ENCODE data around the gene TYMP. TPM values are rescaled to one million over a fixed set of nuclear protein-coding genes. Genes with fewer than 3 reads are reported as not detected.
A peak's percentile ranks its signal among the peaks of the same experiment; 100 is the strongest.

TYMP gene
- total and polyA plus RNA-seq, 2 donors (not counting 1 experiment from before 2014, with no cell fraction given) = 43.6 to 45.1 TPM

DNA sequence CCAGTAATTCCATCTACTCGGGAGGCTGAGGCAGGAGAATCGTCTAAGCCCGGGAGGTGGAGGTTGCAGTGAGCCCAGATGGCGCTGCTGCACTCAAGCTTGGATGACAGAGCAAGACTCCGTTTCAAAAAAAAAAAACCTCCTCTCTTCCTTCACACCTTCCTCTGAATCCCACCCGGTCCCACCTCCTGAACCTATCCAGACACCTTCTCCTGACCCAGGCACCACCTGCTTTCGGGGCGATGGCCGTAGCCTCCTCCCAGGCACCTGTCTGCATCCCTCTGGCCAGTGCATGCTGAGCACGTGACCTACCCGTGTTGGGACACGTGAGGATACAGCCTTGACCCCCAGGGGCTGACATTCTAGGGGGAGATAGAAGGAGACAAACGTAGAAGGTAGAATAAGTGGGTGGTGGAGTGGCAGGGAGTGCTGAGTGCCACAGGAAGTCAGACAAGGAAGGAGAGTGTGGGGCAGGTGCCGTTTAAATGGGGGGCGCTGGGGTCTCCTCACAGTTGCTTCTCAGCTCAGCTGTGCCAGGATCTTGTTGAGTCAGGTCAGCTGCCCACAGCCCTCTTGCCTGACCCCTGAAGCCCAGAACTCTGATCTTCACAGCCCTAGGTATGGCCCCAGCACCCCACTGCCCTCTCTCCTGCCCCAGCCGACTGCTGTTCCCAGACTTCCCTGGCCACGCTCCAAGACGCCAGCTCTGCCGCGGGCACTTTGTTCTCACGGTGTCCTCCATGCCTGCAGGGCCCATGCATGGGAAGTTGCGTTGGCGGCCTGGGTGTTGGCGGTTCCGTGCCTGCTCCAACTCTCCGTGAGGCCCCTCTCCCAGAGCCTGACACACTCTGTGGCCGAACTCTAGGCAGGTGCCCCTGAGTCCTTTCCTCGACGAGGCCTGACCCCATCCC, 44.3 kb downstream of the TYMP start:
- H3K9ac ChIP-seq (ENCODE audit: low read length) = no peak overlapping the region
- no peaks in the 10 kb centered on the region for H3K36me3 ChIP-seq (replicated peaks in 1 of 2; ENCODE audit: control extremely low read depth in 1 of 2, control insufficient read depth in 1 of 2, extremely low read depth in 1 of 2, insufficient read depth in 2 of 2, low read length in 1 of 2)
- DNase-seq (no peak), ATAC-seq (ENCODE audit: low read depth) (no peak)
- Mint-ChIP-seq H3K27me3 (no peaks in the 10 kb centered on the region), H3K27ac (peak overlapping the region; percentile 26), H3K4me3 (no peak overlapping the region), H3K4me1 (peaks cover 19% of the 10 kb centered on the region), H3K9me3 (ENCODE audit: insufficient read depth) (no peaks in the 10 kb centered on the region)
- H2AFZ ChIP-seq (ENCODE audit: insufficient read depth, low read depth, low read length, poor library complexity, severe bottlenecking) = no peak overlapping the region
- H3K4me3 ChIP-seq (ENCODE audit: control extremely low read depth in 1 of 5, extremely low read depth in 1 of 5, insufficient read depth in 1 of 5, low read depth in 2 of 5, low read length in 4 of 5) = no peak overlapping the region
- peaks cover 5% of the 10 kb centered on the region for H4K20me1 ChIP-seq (ENCODE audit: control insufficient read depth, insufficient read depth, low read length, poor library complexity, severe bottlenecking)
- POLR2A ChIA-PET = interaction anchor here (0.7 kb wide), 1 partner anchor 80 kb away, joined by 3 read pairs; no protein-coding TSS in a partner anchor
- no peak overlapping the region for H3K27ac ChIP-seq (ENCODE audit: low read length in 2 of 2)
- H3K4me2 ChIP-seq (replicated peaks; ENCODE audit: low read depth, low read length, poor library complexity, severe bottlenecking) = no peak overlapping the region
- H3K4me1 ChIP-seq (ENCODE audit: control insufficient read depth in 2 of 2, insufficient read depth in 2 of 2, low read length in 2 of 2) = peaks cover 16 to 32% of the 10 kb centered on the region in 2 donors
- TF ChIP-seq, protein P1, sequence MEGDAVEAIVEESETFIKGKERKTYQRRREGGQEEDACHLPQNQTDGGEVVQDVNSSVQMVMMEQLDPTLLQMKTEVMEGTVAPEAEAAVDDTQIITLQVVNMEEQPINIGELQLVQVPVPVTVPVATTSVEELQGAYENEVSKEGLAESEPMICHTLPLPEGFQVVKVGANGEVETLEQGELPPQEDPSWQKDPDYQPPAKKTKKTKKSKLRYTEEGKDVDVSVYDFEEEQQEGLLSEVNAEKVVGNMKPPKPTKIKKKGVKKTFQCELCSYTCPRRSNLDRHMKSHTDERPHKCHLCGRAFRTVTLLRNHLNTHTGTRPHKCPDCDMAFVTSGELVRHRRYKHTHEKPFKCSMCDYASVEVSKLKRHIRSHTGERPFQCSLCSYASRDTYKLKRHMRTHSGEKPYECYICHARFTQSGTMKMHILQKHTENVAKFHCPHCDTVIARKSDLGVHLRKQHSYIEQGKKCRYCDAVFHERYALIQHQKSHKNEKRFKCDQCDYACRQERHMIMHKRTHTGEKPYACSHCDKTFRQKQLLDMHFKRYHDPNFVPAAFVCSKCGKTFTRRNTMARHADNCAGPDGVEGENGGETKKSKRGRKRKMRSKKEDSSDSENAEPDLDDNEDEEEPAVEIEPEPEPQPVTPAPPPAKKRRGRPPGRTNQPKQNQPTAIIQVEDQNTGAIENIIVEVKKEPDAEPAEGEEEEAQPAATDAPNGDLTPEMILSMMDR (IDR thresholded peaks at IDR 0.05) = no peak
- TF ChIP-seq EZH2 (IDR thresholded peaks at IDR 0.05; ENCODE audit: borderline replicate concordance, insufficient read depth, low read depth, low read length, poor library complexity, severe bottlenecking) = no peak
- WGBS (ENCODE audit: insufficient coverage) = 71% methylated on average over 29 of the region's 29 CpGs
- H3K79me2 ChIP-seq (ENCODE audit: control insufficient read depth, insufficient read depth, low read length) = peaks cover 4% of the 10 kb centered on the region
- intact Hi-C loops (cut with micrococcal nuclease) = no loop called here
- peaks cover 0 to 26% (median 6%) of the 10 kb centered on the region in 4 experiments for H3K27me3 ChIP-seq (replicated peaks in 1 of 4; ENCODE audit: control extremely low read depth in 1 of 4, control insufficient read depth in 3 of 4, insufficient read depth in 4 of 4, low read length in 3 of 4)
- H3K9me3 ChIP-seq (ENCODE audit: control extremely low read depth in 1 of 3, control insufficient read depth in 2 of 3, insufficient read depth in 1 of 3, low read length in 2 of 3) = peaks cover 0 to 3% (median 0%) of the 10 kb centered on the region in 3 donors
- CTCF ChIA-PET = interaction anchor here (1.1 to 2.0 kb wide), 4 partner anchors 12 to 157 kb away, joined by 3 to 4 read pairs (median 4); no protein-coding TSS in a partner anchor

All from B cell (primary cell).